GM12878 (cell line): ENCODE results near the gene LRP1B. TPM values are rescaled to one million over a fixed set of nuclear protein-coding genes. Genes with fewer than 3 reads are reported as not detected.

Experiments used
- ATAC-seq: fragments of 200-7000 bp; cut with Tn5 transposase; 3 replicates; pipeline ENCODE4 v1.9.1; 2020; ENCODE audit warnings: mild to moderate bottlenecking, moderate library complexity
- BruUV-seq: library from RNA; stranded (reverse); fragments of 400-500 nt; replicated peaks from 2 replicates; lab custom pipeline; 2021; lab: Mats Ljungman, UMichigan
- CTCF ChIA-PET: fragments of 300-600 bp; sonication (Branson Sonifier 250); formaldehyde crosslinking; extraction: SDS; loops from one replicate; lab custom pipeline; 2021; ENCODE audit warnings: inconsistent platforms; lab: Yijun Ruan, JAX
- POLR2A ChIA-PET: fragments of 350-600 bp; formaldehyde crosslinking; extraction: SDS; loops from one replicate; lab custom pipeline; 2021; ENCODE audit warnings: inconsistent platforms; lab: Charles Lee
- RAD21 ChIA-PET: fragments of 300-600 bp; sonication (Branson Sonifier 250); formaldehyde crosslinking; loops from one replicate; lab custom pipeline; 2023; ENCODE audit warnings: antibody characterized with exemption; ENCODE audit not compliant: unreplicated experiment; lab: Charles Lee
- SMC1A ChIA-PET: fragments of 300-600 bp; sonication (Branson Sonifier 250); formaldehyde crosslinking; loops from one replicate; lab custom pipeline; 2023; ENCODE audit not compliant: unreplicated experiment, uncharacterized antibody; lab: Charles Lee
- DNase-seq: peaks from one replicate; pipeline ENCODE4 v3.0.0-alpha.2; 2011; ENCODE audit warnings: low read depth, low spot score
- FAIRE-seq: peaks from 3 replicates; lab custom pipeline; 2011; peaks lifted over from hg19 to GRCh38; lab: Jason Lieb, UNC
- H2AFZ ChIP-seq: 2 replicates; pipeline ENCODE4 v1.6.0; 2011; ENCODE audit warnings: low read depth, low read length, control low read depth; ENCODE audit not compliant: control insufficient read depth
- H3K27ac ChIP-seq: 2 replicates; pipeline ENCODE4 v1.5.1; 2011; ENCODE audit warnings: control low read depth; ENCODE audit not compliant: control insufficient read depth, insufficient read depth
- H3K27me3 ChIP-seq, 2 experiments: replicated peaks in 1 of 2; 2 replicates each; pipeline versions ENCODE4 v1.6.0 to v1.6.1; 2011; ENCODE audit warnings: low read length in 1 of 2; ENCODE audit not compliant: control insufficient read depth in 2 of 2, insufficient read depth in 2 of 2
- H3K36me3 ChIP-seq, 2 experiments: 2 replicates each; pipeline ENCODE4 v1.5.1; 2011; ENCODE audit warnings: low read length in 1 of 2; ENCODE audit not compliant: control insufficient read depth in 2 of 2, insufficient read depth in 2 of 2
- H3K4me1 ChIP-seq: 2 replicates; pipeline ENCODE4 v1.6.1; 2011; ENCODE audit warnings: mild to moderate bottlenecking, low read length, moderate library complexity, mixed read lengths; ENCODE audit not compliant: control insufficient read depth, insufficient read depth
- H3K4me2 ChIP-seq: 2 replicates; pipeline ENCODE4 v1.6.0; 2011; ENCODE audit warnings: control low read depth; ENCODE audit not compliant: control insufficient read depth, insufficient read depth
- H3K4me3 ChIP-seq: fragments of 200-600 bp; sonication (generic); 2 replicates; pipeline ENCODE4 v1.5.1; 2016
- H3K79me2 ChIP-seq: 2 replicates; pipeline ENCODE4 v1.6.0; 2011; ENCODE audit warnings: low read length; ENCODE audit not compliant: control insufficient read depth, insufficient read depth
- H3K9ac ChIP-seq: 2 replicates; pipeline ENCODE4 v1.8.0; 2011; ENCODE audit warnings: low read length, control low read depth, mixed read lengths; ENCODE audit not compliant: control insufficient read depth, insufficient read depth
- H3K9me3 ChIP-seq: replicated peaks from 3 replicates; pipeline ENCODE4 v1.5.1; 2011; ENCODE audit warnings: mild to moderate bottlenecking, low read length; ENCODE audit not compliant: control insufficient read depth, insufficient read depth
- H4K20me1 ChIP-seq: 2 replicates; pipeline ENCODE4 v1.6.0; 2011; ENCODE audit not compliant: control insufficient read depth, insufficient read depth
- BRCA1 ChIP-seq: IDR thresholded peaks from 2 replicates; pipeline ENCODE4 v1.6.1; 2011; ENCODE audit warnings: low read depth, low read length, improper control_type of control experiment
- E4F1 ChIP-seq: fragments of 450-650 bp; IDR thresholded peaks from 2 replicates; pipeline ENCODE4 v1.6.1; 2018; ENCODE audit warnings: borderline replicate concordance, mild to moderate bottlenecking; ENCODE audit not compliant: partially characterized antibody
- EGR1 ChIP-seq, 2 experiments: IDR thresholded peaks; 1 replicate in 1 of 2; 2 replicates in 1 of 2; pipeline ENCODE4 v1.6.1; 2011 to 2012; ENCODE audit warnings: low read depth in 2 of 2, low read length in 2 of 2, borderline replicate concordance in 1 of 2, mild to moderate bottlenecking in 1 of 2, moderate library complexity in 1 of 2
- IKZF2 ChIP-seq, 2 experiments: fragments of 450-650 bp; IDR thresholded peaks; 2 replicates each; pipeline ENCODE4 v1.6.1; 2017; ENCODE audit warnings: mild to moderate bottlenecking in 2 of 2, moderate library complexity in 2 of 2
- JUNB ChIP-seq: IDR thresholded peaks from 2 replicates; pipeline ENCODE4 v1.6.1; 2016; ENCODE audit warnings: antibody characterized with exemption, mild to moderate bottlenecking
- MEF2B ChIP-seq: fragments of 450-650 bp; IDR thresholded peaks from 2 replicates; pipeline ENCODE4 v1.6.1; 2018; ENCODE audit warnings: mild to moderate bottlenecking, moderate library complexity; ENCODE audit not compliant: partially characterized antibody, poor library complexity, severe bottlenecking
- POLR2A ChIP-seq: IDR thresholded peaks from 2 replicates; pipeline ENCODE4 v1.6.1; 2011; ENCODE audit warnings: low read depth, mild to moderate bottlenecking, low read length
- RAD51 ChIP-seq: fragments of 450-650 bp; IDR thresholded peaks from 2 replicates; pipeline ENCODE4 v1.6.1; 2016; ENCODE audit warnings: moderate library complexity, mild to moderate bottlenecking, inconsistent platforms
- RFX5 ChIP-seq: IDR thresholded peaks from 2 replicates; pipeline ENCODE4 v1.6.1; 2011; ENCODE audit warnings: low read depth, low read length, improper control_type of control experiment
- STAT1 ChIP-seq: fragments of 450-650 bp; conservative IDR thresholded peaks from 2 replicates; pipeline ENCODE4 v1.6.1; 2014; ENCODE audit warnings: antibody characterized with exemption, mild to moderate bottlenecking
- SUPT20H ChIP-seq: IDR thresholded peaks from 2 replicates; pipeline ENCODE4 v1.6.1; 2011; ENCODE audit warnings: low read depth, mild to moderate bottlenecking, low read length, moderate library complexity, borderline replicate concordance; ENCODE audit not compliant: control insufficient read depth
- ZBTB40 ChIP-seq: fragments of 450-650 bp; IDR thresholded peaks from 2 replicates; pipeline ENCODE4 v1.6.1; 2016; ENCODE audit warnings: mild to moderate bottlenecking, moderate library complexity, borderline replicate concordance
- ZNF217 ChIP-seq: fragments of 450-650 bp; IDR thresholded peaks from 2 replicates; pipeline ENCODE4 v1.6.1; 2017; ENCODE audit warnings: antibody characterized with exemption, mild to moderate bottlenecking
- WGBS: methylation state at CpG from one replicate; pipeline ENCODE4 v1.1.6; 2016; ENCODE audit warnings: low lambda C conversion rate; ENCODE audit not compliant: insufficient replicate concordance, insufficient coverage; ENCODE audit errors: missing lambda C conversion rate; 5-methylcytosine and 5-hydroxymethylcytosine counted together
- in situ Hi-C: fragments of 300-500 bp; cut with MboI; formaldehyde crosslinking; loops from 9 replicates; pipeline ENCODE4 v1.14.3; 2018; ENCODE audit warnings: mixed read lengths
- intact Hi-C: fragments of 100-400 bp; cut with micrococcal nuclease; formaldehyde crosslinking; loops from one replicate; pipeline ENCODE4 v1.14.2; 2022; ENCODE audit not compliant: unreplicated experiment
- polyA plus RNA-seq, 11 experiments: library from polyadenylated mRNA; depleted of rRNA in 4 of 11; unstranded in 6 of 11; stranded (reverse) in 5 of 11; fragments of >200 nt; fragmentation: Nextera tagmentation in 4 of 11; fragmentation: Illumina TruSeq in 1 of 11; extraction: Ambion mirVana in 4 of 11; extraction: Trizol in 1 of 11; gene quantifications; 1 replicate in 1 of 11; 2 replicates in 10 of 11; pipeline versions ENCODE4 v1.2.1 to v1.2.3, GENCODE V29; 2011 to 2016; ENCODE audit warnings: inconsistent platforms in 2 of 11, missing spikeins in 2 of 11, low read depth in 1 of 11
- total RNA-seq, 4 experiments: library from RNA; depleted of rRNA in 3 of 4; stranded (reverse); fragments of >200 nt in 3 of 4; fragmentation: Illumina TruSeq in 1 of 4; extraction: Trizol in 1 of 4; gene quantifications; 2 replicates each; pipeline versions ENCODE4 v1.2.1 to v1.2.3, GENCODE V29; 2013 to 2021
- TF ChIP-seq, protein P1 (sequence below): fragments of 450-650 bp; conservative IDR thresholded peaks from 2 replicates; pipeline ENCODE4 v1.6.1; 2017; ENCODE audit warnings: mild to moderate bottlenecking, moderate library complexity

Gene LRP1B
- total and polyA plus RNA-seq, 10 of the 15 experiments (the other 5 are each of a cell fraction or from before 2014, with no cell fraction given): under 0.01 to 0.06 (median 0.03) TPM; not detected in 5

DNA sequence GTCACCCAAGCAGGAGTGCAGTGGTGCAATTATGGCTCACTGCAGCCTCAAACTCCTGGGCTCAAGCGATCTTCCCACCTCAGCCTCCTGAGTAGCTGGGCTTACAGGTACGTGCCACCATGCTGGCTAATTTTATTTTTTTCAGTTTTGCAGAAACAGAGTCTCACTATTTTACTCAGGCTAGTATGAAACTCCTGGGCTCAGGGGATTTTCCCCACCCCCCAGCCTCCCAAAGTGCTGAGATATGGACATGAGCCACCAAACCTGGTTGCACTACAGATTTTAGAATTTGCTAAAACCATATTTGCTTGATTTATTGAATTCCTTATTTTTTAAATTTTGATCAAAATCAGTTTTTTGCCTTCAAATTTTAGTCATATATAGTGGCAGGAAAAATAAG lies 1553.4 kb downstream of the LRP1B start:
- SMC1A ChIA-PET: no interaction called here
- Histone ChIP-seq H4K20me1 (no peaks in the 10 kb centered on the region), H3K36me3 (no peaks in the 10 kb centered on the region), H3K27ac (no peak overlapping the region), H3K4me2 (no peak overlapping the region), H3K4me1 (no peaks in the 10 kb centered on the region), H2AFZ (no peak overlapping the region), H3K79me2 (no peaks in the 10 kb centered on the region), H3K9me3 (no peaks in the 10 kb centered on the region), H3K9ac (no peak overlapping the region)
- no TSS peak for BruUV-seq
- no peak for DNase-seq
- POLR2A ChIA-PET: no interaction called here
- 21% methylated on average over 2 of the region's 2 CpGs for whole genome bisulfite sequencing
- no peak for ATAC-seq
- RAD21 ChIA-PET: no interaction called here
- FAIRE-seq: no peak
- no peak for TF ChIP-seq RFX5
- TF ChIP-seq JUNB: no peak
- no peak for TF ChIP-seq ZBTB40
- TF ChIP-seq STAT1: no peak
- TF ChIP-seq EGR1 (IDR thresholded peaks at IDR 0.05; ENCODE audit: borderline replicate concordance in 1 of 2, low read depth in 2 of 2, low read length in 2 of 2): no peak
- no peak for TF ChIP-seq ZNF217
- no peak for TF ChIP-seq IKZF2 (IDR thresholded peaks at IDR 0.05)
- TF ChIP-seq BRCA1: no peak
- TF ChIP-seq, protein P1, sequence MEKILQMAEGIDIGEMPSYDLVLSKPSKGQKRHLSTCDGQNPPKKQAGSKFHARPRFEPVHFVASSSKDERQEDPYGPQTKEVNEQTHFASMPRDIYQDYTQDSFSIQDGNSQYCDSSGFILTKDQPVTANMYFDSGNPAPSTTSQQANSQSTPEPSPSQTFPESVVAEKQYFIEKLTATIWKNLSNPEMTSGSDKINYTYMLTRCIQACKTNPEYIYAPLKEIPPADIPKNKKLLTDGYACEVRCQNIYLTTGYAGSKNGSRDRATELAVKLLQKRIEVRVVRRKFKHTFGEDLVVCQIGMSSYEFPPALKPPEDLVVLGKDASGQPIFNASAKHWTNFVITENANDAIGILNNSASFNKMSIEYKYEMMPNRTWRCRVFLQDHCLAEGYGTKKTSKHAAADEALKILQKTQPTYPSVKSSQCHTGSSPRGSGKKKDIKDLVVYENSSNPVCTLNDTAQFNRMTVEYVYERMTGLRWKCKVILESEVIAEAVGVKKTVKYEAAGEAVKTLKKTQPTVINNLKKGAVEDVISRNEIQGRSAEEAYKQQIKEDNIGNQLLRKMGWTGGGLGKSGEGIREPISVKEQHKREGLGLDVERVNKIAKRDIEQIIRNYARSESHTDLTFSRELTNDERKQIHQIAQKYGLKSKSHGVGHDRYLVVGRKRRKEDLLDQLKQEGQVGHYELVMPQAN: no peak
- no peak for TF ChIP-seq MEF2B
- no peak for TF ChIP-seq POLR2A
- TF ChIP-seq RAD51: no peak
- no peak for TF ChIP-seq SUPT20H
- TF ChIP-seq E4F1: no peak
- TF ChIP-seq, all 136 proteins: peak for 0
- H3K4me3 ChIP-seq: no peak overlapping the region
- CTCF ChIA-PET: interaction anchor here (0.7 kb wide), 1 partner anchor 837 kb away, joined by 4 read pairs; no protein-coding TSS in a partner anchor
- in situ Hi-C loops: no loop called here
- intact Hi-C loops: no loop called here
- H3K27me3 ChIP-seq: no peaks in the 10 kb centered on the region
